ENCODE results near the gene RPS19. TPM values are rescaled to one million over a fixed set of nuclear protein-coding genes. Genes with fewer than 3 reads are reported as not detected.
"Not testable (repeated sequence)": the region's sequence is repeated elsewhere in the genome, so short reads cannot be mapped to it uniquely, and the experiment has no call there.

The RPS19 gene
- total RNA-seq, 1 experiment from 2014 or later: 3,297 TPM

- POLR2A ChIA-PET: interaction anchor here (1.0 to 1.5 kb wide), 3 partner anchors 9 to 13 kb away, joined by 3 to 15 read pairs (median 13); partner anchors contain the start of gene RPS19
- intact Hi-C loops (cut with micrococcal nuclease; ENCODE audit: unreplicated experiment): loop anchor here (1.0 to 2.0 kb wide), 5 partner anchors 14 to 85 kb away; no protein-coding TSS in a partner anchor
- TSS peak; percentile 7 for BruUV-seq (replicated peaks)
- Histone ChIP-seq H3K27me3 (replicated peaks; ENCODE audit: control insufficient read depth, insufficient read depth, low read length) (no peaks in the 10 kb centered on the region), H3K4me1 (peaks cover 18% of the 10 kb centered on the region), H3K4me3 (ENCODE audit: low read depth, low read length) (no peak overlapping the region), H3K9me3 (no peaks in the 10 kb centered on the region), H3K36me3 (ENCODE audit: control insufficient read depth, insufficient read depth, low read length) (peaks cover 3% of the 10 kb centered on the region)
- H3K4me1 Mint-ChIP-seq (ENCODE audit: low read depth, unreplicated experiment): peaks cover 9% of the 10 kb centered on the region
- CTCF ChIA-PET: interaction anchor here (0.6 to 2.3 kb wide), 14 partner anchors 9 to 269 kb away, joined by 3 to 18 read pairs (median 4); partner anchors contain the start of genes ERFL, RABAC1 and RPS19
- H3K36me3 Mint-ChIP-seq (ENCODE audit: insufficient read depth, unreplicated experiment): peaks cover 64% of the 10 kb centered on the region
- DNase-seq: peak; percentile 92 to 93
- TF ChIP-seq, protein P1, sequence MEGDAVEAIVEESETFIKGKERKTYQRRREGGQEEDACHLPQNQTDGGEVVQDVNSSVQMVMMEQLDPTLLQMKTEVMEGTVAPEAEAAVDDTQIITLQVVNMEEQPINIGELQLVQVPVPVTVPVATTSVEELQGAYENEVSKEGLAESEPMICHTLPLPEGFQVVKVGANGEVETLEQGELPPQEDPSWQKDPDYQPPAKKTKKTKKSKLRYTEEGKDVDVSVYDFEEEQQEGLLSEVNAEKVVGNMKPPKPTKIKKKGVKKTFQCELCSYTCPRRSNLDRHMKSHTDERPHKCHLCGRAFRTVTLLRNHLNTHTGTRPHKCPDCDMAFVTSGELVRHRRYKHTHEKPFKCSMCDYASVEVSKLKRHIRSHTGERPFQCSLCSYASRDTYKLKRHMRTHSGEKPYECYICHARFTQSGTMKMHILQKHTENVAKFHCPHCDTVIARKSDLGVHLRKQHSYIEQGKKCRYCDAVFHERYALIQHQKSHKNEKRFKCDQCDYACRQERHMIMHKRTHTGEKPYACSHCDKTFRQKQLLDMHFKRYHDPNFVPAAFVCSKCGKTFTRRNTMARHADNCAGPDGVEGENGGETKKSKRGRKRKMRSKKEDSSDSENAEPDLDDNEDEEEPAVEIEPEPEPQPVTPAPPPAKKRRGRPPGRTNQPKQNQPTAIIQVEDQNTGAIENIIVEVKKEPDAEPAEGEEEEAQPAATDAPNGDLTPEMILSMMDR (IDR thresholded peaks at IDR 0.05; ENCODE audit: insufficient read depth in 1 of 2, low read depth in 1 of 2, low read length in 1 of 2, severe bottlenecking in 1 of 2, unreplicated experiment in 1 of 2): peak; percentile 80 to 95
- no peak overlapping the region for H3K4me3 Mint-ChIP-seq (ENCODE audit: unreplicated experiment)
- H3K27me3 Mint-ChIP-seq (ENCODE audit: insufficient read depth, unreplicated experiment): no peaks in the 10 kb centered on the region
- H3K27ac Mint-ChIP-seq (ENCODE audit: unreplicated experiment): peak overlapping the region; percentile 88
- H3K9me3 Mint-ChIP-seq (ENCODE audit: unreplicated experiment): no peaks in the 10 kb centered on the region
Measured at GRCh38 chr19:41872775-41873647, 13.0 kb downstream of the RPS19 start.

DNA sequence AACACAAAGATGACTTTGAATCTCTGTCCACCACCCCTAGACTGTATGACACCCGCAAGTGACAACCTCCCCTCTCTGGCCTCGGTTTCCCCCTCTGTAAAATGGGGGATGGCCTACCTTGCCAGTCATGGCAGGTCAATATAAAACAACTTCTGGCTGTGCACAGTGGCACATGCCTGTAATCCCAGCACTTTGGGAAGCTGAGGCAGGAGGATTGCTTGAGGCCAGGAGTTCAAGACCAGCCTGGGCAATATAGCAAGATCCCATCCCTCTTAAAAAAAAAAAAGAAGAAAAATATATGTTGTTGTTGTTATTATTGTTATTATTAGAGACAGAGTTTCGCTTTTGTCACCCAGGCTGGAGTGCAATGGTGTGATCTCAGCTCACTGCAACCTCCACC lies 15.9 kb downstream of the RPS19 start:
- H3K4me3 ChIP-seq (ENCODE audit: low read depth, low read length); H3K4me3 Mint-ChIP-seq (ENCODE audit: unreplicated experiment); H3K27me3 ChIP-seq (replicated peaks; ENCODE audit: control insufficient read depth, insufficient read depth, low read length); H3K9me3 ChIP-seq; H3K27ac Mint-ChIP-seq (ENCODE audit: unreplicated experiment); H3K9me3 Mint-ChIP-seq (ENCODE audit: unreplicated experiment); H3K27me3 Mint-ChIP-seq (ENCODE audit: insufficient read depth, unreplicated experiment); H3K4me1 ChIP-seq; BruUV-seq (replicated peaks); H3K36me3 ChIP-seq (ENCODE audit: control insufficient read depth, insufficient read depth, low read length); H3K4me1 Mint-ChIP-seq (ENCODE audit: low read depth, unreplicated experiment); DNase-seq; intact Hi-C loops (cut with micrococcal nuclease; ENCODE audit: unreplicated experiment): not testable (repeated sequence)
- peaks cover 35% of the 10 kb centered on the region for H3K36me3 Mint-ChIP-seq (ENCODE audit: insufficient read depth, unreplicated experiment)
- ChIA-PET CTCF (interaction anchor here (0.6 to 1.2 kb wide), 5 partner anchors 8 to 396 kb away, joined by 3 to 8 read pairs (median 5); no protein-coding TSS in a partner anchor), POLR2A (interaction anchor here (2.1 kb wide), 1 partner anchor 16 kb away, joined by 7 read pairs; the partner anchor contains the start of gene RPS19)

DNA sequence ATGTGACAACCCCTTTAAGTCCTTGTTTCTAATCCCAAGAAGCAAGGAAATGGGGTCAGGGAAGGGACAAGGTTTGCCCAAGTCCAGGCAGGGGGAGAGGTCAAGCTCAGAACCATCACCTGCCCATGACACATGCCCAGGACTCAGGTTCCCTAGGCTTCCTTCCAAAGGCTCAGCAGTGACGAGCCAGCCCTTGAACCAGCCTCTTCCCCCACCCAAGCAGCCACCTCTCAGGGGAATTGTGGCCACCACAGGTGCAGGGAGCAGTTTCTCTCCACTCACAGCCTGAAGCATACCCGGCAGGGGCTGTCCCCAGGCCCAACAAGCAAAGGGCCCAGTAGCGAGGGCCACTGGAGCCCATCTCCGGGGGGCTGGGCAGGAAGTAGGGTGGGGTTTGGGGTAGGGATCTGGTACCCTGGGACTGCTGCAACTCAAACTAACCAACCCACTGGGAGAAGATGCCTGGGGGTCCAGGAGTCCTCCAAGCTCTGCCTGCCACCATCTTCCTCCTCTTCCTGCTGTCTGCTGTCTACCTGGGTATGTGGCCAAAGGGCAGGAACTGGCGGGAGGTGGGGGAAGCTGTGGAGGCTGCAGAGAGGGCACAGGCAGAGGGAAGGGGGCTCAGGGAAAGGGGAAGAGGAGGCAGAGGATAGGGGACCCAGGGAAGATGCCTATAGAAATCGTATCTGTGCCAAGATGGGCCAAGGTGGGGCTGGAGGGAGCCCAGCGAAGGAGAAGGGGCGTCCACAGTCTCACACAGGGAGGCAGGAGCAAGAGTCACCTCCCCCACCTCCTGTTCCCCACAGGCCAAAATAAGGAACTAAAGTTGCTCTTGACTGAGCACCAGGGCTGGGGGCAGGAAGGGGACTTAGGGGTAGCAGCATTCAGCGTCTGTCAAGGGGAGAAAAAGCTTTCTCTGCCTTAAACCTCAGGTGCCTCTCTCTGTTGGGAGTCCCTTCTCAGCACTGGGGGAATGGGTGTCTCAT lies 17.1 kb downstream of the RPS19 start, which contains the start of gene CD79A:
CD79A (plus strand) TSS at position 433 of the 986 bp plus-strand sequence; CDS start at position 459, 26 bp downstream.
- Mint-ChIP-seq H3K4me3 (ENCODE audit: unreplicated experiment) (no peak within 1 kb of the TSS), H3K27ac (ENCODE audit: unreplicated experiment) (no peak within 1 kb of the TSS), H3K36me3 (ENCODE audit: insufficient read depth, unreplicated experiment) (peaks cover 23% of the 10 kb centered on the region), H3K9me3 (ENCODE audit: unreplicated experiment) (no peaks in the 10 kb centered on the region), H3K27me3 (ENCODE audit: insufficient read depth, unreplicated experiment) (no peaks in the 10 kb centered on the region), H3K4me1 (ENCODE audit: low read depth, unreplicated experiment) (peaks cover 5% of the 10 kb centered on the region)
- intact Hi-C loops (cut with micrococcal nuclease; ENCODE audit: unreplicated experiment): no loop called here
- Histone ChIP-seq H3K36me3 (ENCODE audit: control insufficient read depth, insufficient read depth, low read length) (no peaks in the 10 kb centered on the region), H3K9me3 (no peaks in the 10 kb centered on the region), H3K4me1 (no peaks in the 10 kb centered on the region), H3K27me3 (replicated peaks; ENCODE audit: control insufficient read depth, insufficient read depth, low read length) (no peaks in the 10 kb centered on the region), H3K4me3 (ENCODE audit: low read depth, low read length) (no peak within 1 kb of the TSS)
- no TSS peak for BruUV-seq (replicated peaks)
- ChIA-PET POLR2A (no interaction called here), CTCF (interaction anchor here (1.2 kb wide), 1 partner anchor 11 kb away, joined by 6 read pairs; no protein-coding TSS in a partner anchor)
- no peak for DNase-seq
- TF ChIP-seq, protein P1 (IDR thresholded peaks at IDR 0.05; ENCODE audit: insufficient read depth in 1 of 2, low read depth in 1 of 2, low read length in 1 of 2, severe bottlenecking in 1 of 2, unreplicated experiment in 1 of 2): no peak

All from Caco-2 (cell line).